Lung (tissue), 12 donors: ENCODE measurements around the gene ANKS1A. TPM values are rescaled to one million over a fixed set of nuclear protein-coding genes. Genes with fewer than 3 reads are reported as not detected.

Source experiments
- ATAC-seq: fragments of 200-7000 bp; cut with Tn5 transposase; one replicate; pipeline ENCODE4 v1.9.1; 2020; ENCODE audit warnings: moderate number of reproducible peaks; ENCODE audit not compliant: insufficient read depth, low FRiP score
- DNase-seq, 3 donors: peaks; one replicate each; pipeline ENCODE4 v3.0.0-alpha.2; 2013 to 2017
- H3K27ac ChIP-seq, 2 donors: one replicate each; pipeline ENCODE4 v1.5.1; 2013; ENCODE audit warnings: mild to moderate bottlenecking in 2 of 2, moderate library complexity in 2 of 2, control low read depth in 1 of 2, inconsistent platforms in 1 of 2, low read depth in 1 of 2, low read length in 1 of 2
- H3K27me3 ChIP-seq, 3 donors: one replicate each; pipeline ENCODE4 v1.5.1; 2013; ENCODE audit warnings: low read length in 2 of 3; ENCODE audit not compliant: control insufficient read depth in 3 of 3, insufficient read depth in 3 of 3
- H3K36me3 ChIP-seq, 4 donors: one replicate each; pipeline ENCODE4 v1.5.1; 2013; ENCODE audit warnings: low read length in 4 of 4, mild to moderate bottlenecking in 1 of 4, moderate library complexity in 1 of 4; ENCODE audit not compliant: control insufficient read depth in 4 of 4, insufficient read depth in 4 of 4
- H3K4me1 ChIP-seq, 5 donors: one replicate each; pipeline ENCODE4 v1.5.1; 2013; ENCODE audit warnings: low read length in 5 of 5, mild to moderate bottlenecking in 2 of 5, moderate library complexity in 1 of 5; ENCODE audit not compliant: control insufficient read depth in 5 of 5, insufficient read depth in 5 of 5
- H3K4me3 ChIP-seq: one replicate; pipeline ENCODE4 v1.5.1; 2013; ENCODE audit warnings: mild to moderate bottlenecking, control low read depth, moderate library complexity
- H3K9ac ChIP-seq, 2 donors: one replicate each; pipeline ENCODE4 v1.5.1; 2013; ENCODE audit warnings: low read length in 2 of 2, control low read depth in 1 of 2; ENCODE audit not compliant: insufficient read depth in 1 of 2
- H3K9me3 ChIP-seq, 4 donors: one replicate each; pipeline ENCODE4 v1.5.1; 2013; ENCODE audit warnings: low read length in 3 of 4, mild to moderate bottlenecking in 1 of 4, moderate library complexity in 1 of 4; ENCODE audit not compliant: control insufficient read depth in 4 of 4, insufficient read depth in 3 of 4
- CTCF ChIP-seq: IDR thresholded peaks from 2 replicates; pipeline ENCODE4 v1.5.1; 2012; ENCODE audit warnings: mild to moderate bottlenecking; ENCODE audit errors: control extremely low read depth, extremely low read depth
- WGBS, 2 donors: extraction: QIAGEN DNeasy Blood & Tissue Kit; methylation state at CpG; one replicate each; pipeline ENCODE4 v1.1.7; 2013; 5-methylcytosine and 5-hydroxymethylcytosine counted together
- polyA plus RNA-seq, 2 donors: library from polyadenylated mRNA; stranded (reverse); fragments of 200-250 nt; gene quantifications; one replicate each; pipeline ENCODE4 v1.2.1, GENCODE V29; 2013
- total RNA-seq, 2 donors: library from RNA; depleted of rRNA in 1 of 2; stranded (reverse); fragments of >200 nt in 1 of 2; gene quantifications; one replicate each; pipeline ENCODE4 v1.2.1, GENCODE V29; 2014 to 2021
- donor health status: control.
- donor health status: control.
- donor health status: Bipolar disorder and iron deficiency.
- donor health status: healthy.
- donor health status: DM: yes; HTN: yes; CAD: no.

ANKS1A gene
- total and polyA plus RNA-seq, 4 donors, result 10.4 to 40.6 (median 24.3) TPM

GRCh38 chr6:35073766-35074471, 184.9 kb downstream of the ANKS1A start:
- DNase-seq (no peak), ATAC-seq (no peak)
- TF ChIP-seq CTCF, result no peak
- Histone ChIP-seq H3K9ac (no peak overlapping the region), H3K36me3 (peaks cover 0 to 50% (median 5%) of the 10 kb centered on the region in 4 donors), H3K27ac (no peak overlapping the region), H3K27me3 (no peaks in the 10 kb centered on the region), H3K4me1 (peaks cover 0 to 4% (median 0%) of the 10 kb centered on the region in 5 donors), H3K4me3 (no peak overlapping the region), H3K9me3 (no peaks in the 10 kb centered on the region)
- 94 to 96% methylated on average over 20 of the region's 20 CpGs for whole genome bisulfite sequencing, 2 donors

GRCh38 chr6:35076997-35077712, 188.1 kb downstream of the ANKS1A start:
- Histone ChIP-seq H3K4me3 (no peak overlapping the region), H3K27me3 (no peaks in the 10 kb centered on the region), H3K9me3 (no peaks in the 10 kb centered on the region), H3K27ac (no peak overlapping the region), H3K36me3 (peaks cover 0 to 65% (median 8%) of the 10 kb centered on the region in 4 donors), H3K9ac (no peak overlapping the region), H3K4me1 (peaks cover 0 to 3% (median 0%) of the 10 kb centered on the region in 5 donors)
- no peak for ATAC-seq
- 87 to 95% methylated on average over 17 of the region's 17 CpGs for WGBS, 2 donors
- DNase-seq, result peak in 1 of 3 donors; percentile 5
- TF ChIP-seq CTCF, result no peak

GRCh38 chr6:35077713-35078105, 188.7 kb downstream of the ANKS1A start:
- WGBS, 2 donors, result 85 to 86% methylated on average over 11 of the region's 11 CpGs
- Histone ChIP-seq H3K9ac (no peak overlapping the region), H3K27me3 (no peaks in the 10 kb centered on the region), H3K4me3 (no peak overlapping the region), H3K36me3 (peaks cover under 1 to 67% (median 9%) of the 10 kb centered on the region in 4 donors), H3K9me3 (no peaks in the 10 kb centered on the region), H3K4me1 (peaks cover 0 to 6% (median 0%) of the 10 kb centered on the region in 5 donors), H3K27ac (no peak overlapping the region)
- TF ChIP-seq CTCF, result no peak
- ATAC-seq (no peak), DNase-seq (peak in 1 of 3 donors; percentile 3)
